Activated naive CD8-positive, alpha-beta T cell treated with anti-CD3 and anti-CD28 coated beads, Interleukin-2, amount 50 U/mL, for 24 hours (primary cell): ENCODE results near the gene HSPB7.
"Not testable (repeated sequence)": the region's sequence is repeated elsewhere in the genome, so short reads cannot be mapped to it uniquely, and the experiment has no call there.

ENCODE experiments used
- ATAC-seq: fragments of 150-1000 bp; cut with Tn5 transposase; one replicate; pipeline ENCODE4 v1.10.0; 2021
- DNase-seq: peaks from one replicate; pipeline ENCODE4 v3.0.0; 2021
- H3K27ac Mint-ChIP-seq: one replicate; pipeline ENCODE4 v1.8.0; 2021; ENCODE audit warnings: mild to moderate bottlenecking, mixed read lengths
- H3K27me3 Mint-ChIP-seq: one replicate; pipeline ENCODE4 v1.8.0; 2021; ENCODE audit warnings: mixed read lengths
- H3K36me3 Mint-ChIP-seq: one replicate; pipeline ENCODE4 v1.8.0; 2021; ENCODE audit warnings: low read depth, mixed read lengths
- H3K4me1 Mint-ChIP-seq: one replicate; pipeline ENCODE4 v1.8.0; 2021; ENCODE audit warnings: mixed read lengths
- H3K4me3 Mint-ChIP-seq: one replicate; pipeline ENCODE4 v1.8.0; 2021; ENCODE audit warnings: mild to moderate bottlenecking, moderate library complexity, mixed read lengths
- H3K9me3 Mint-ChIP-seq: one replicate; pipeline ENCODE4 v1.8.0; 2021; ENCODE audit warnings: mixed read lengths

HSPB7 gene

GRCh38 chr1:16055613-16056520 lies 38.0 kb upstream of the HSPB7 start:
- DNase-seq (peak; percentile 73), ATAC-seq (peak; percentile 80)
- no peak overlapping the region for H3K27ac Mint-ChIP-seq
- H3K4me1 Mint-ChIP-seq, result no peaks in the 10 kb centered on the region
- H3K36me3 Mint-ChIP-seq, result no peaks in the 10 kb centered on the region
- H3K27me3 Mint-ChIP-seq, result peaks cover 1% of the 10 kb centered on the region
- no peak overlapping the region for H3K4me3 Mint-ChIP-seq
- H3K9me3 Mint-ChIP-seq, result no peaks in the 10 kb centered on the region

- no peak for ATAC-seq
- no peaks in the 10 kb centered on the region for H3K4me1 Mint-ChIP-seq
- no peaks in the 10 kb centered on the region for H3K36me3 Mint-ChIP-seq
- H3K27ac Mint-ChIP-seq, result no peak overlapping the region
- no peaks in the 10 kb centered on the region for H3K27me3 Mint-ChIP-seq
- H3K9me3 Mint-ChIP-seq, result no peaks in the 10 kb centered on the region
- no peak overlapping the region for H3K4me3 Mint-ChIP-seq
- DNase-seq, result no peak
These were observed 37.0 kb upstream of the HSPB7 start for GRCh38 chr1:16054598-16055540.

GRCh38 chr1:16053781-16054502 lies 36.1 kb upstream of the HSPB7 start:
- H3K36me3 Mint-ChIP-seq, result no peaks in the 10 kb centered on the region
- no peaks in the 10 kb centered on the region for H3K4me1 Mint-ChIP-seq
- DNase-seq, result no peak
- no peak overlapping the region for H3K27ac Mint-ChIP-seq
- peaks cover 3% of the 10 kb centered on the region for H3K27me3 Mint-ChIP-seq
- ATAC-seq, result no peak
- no peaks in the 10 kb centered on the region for H3K9me3 Mint-ChIP-seq
- H3K4me3 Mint-ChIP-seq, result no peak overlapping the region

- not testable (repeated sequence) for H3K27ac Mint-ChIP-seq, ATAC-seq, H3K4me1 Mint-ChIP-seq, H3K4me3 Mint-ChIP-seq, H3K9me3 Mint-ChIP-seq, DNase-seq, H3K27me3 Mint-ChIP-seq, H3K36me3 Mint-ChIP-seq
These were observed 34.1 kb upstream of the HSPB7 start for GRCh38 chr1:16051949-16052348.

- no peaks in the 10 kb centered on the region for H3K36me3 Mint-ChIP-seq
- peaks cover 3% of the 10 kb centered on the region for H3K27me3 Mint-ChIP-seq
- no peak overlapping the region for H3K4me3 Mint-ChIP-seq
These were observed 33.2 kb upstream of the HSPB7 start for GRCh38 chr1:16051039-16051438.

GRCh38 chr1:16050328-16050727 lies 32.5 kb upstream of the HSPB7 start:
- H3K4me1 Mint-ChIP-seq, result no peaks in the 10 kb centered on the region
- ATAC-seq (no peak), DNase-seq (no peak)
- no peak overlapping the region for H3K4me3 Mint-ChIP-seq
- no peak overlapping the region for H3K27ac Mint-ChIP-seq
- H3K27me3 Mint-ChIP-seq, result peaks cover 3% of the 10 kb centered on the region
- H3K9me3 Mint-ChIP-seq, result no peaks in the 10 kb centered on the region
- no peaks in the 10 kb centered on the region for H3K36me3 Mint-ChIP-seq

More at GRCh38 chr1:16051039-16051438, 33.2 kb upstream of the HSPB7 start:
- DNase-seq (no peak), ATAC-seq (no peak)
- Mint-ChIP-seq H3K9me3 (no peaks in the 10 kb centered on the region), H3K4me1 (no peaks in the 10 kb centered on the region), H3K27ac (no peak overlapping the region)

- Mint-ChIP-seq H3K27ac (no peak overlapping the region), H3K4me3 (no peak overlapping the region), H3K9me3 (no peaks in the 10 kb centered on the region), H3K36me3 (no peaks in the 10 kb centered on the region), H3K4me1 (no peaks in the 10 kb centered on the region), H3K27me3 (peaks cover 3% of the 10 kb centered on the region)
- ATAC-seq, result no peak
- peak; percentile 22 for DNase-seq
These were observed 30.8 kb upstream of the HSPB7 start for GRCh38 chr1:16048573-16049189.

GRCh38 chr1:16047791-16048475 lies 30.1 kb upstream of the HSPB7 start:
- no peak for DNase-seq
- no peak for ATAC-seq
- no peaks in the 10 kb centered on the region for H3K36me3 Mint-ChIP-seq
- peaks cover 3% of the 10 kb centered on the region for H3K27me3 Mint-ChIP-seq
- H3K4me1 Mint-ChIP-seq, result no peaks in the 10 kb centered on the region
- no peaks in the 10 kb centered on the region for H3K9me3 Mint-ChIP-seq
- no peak overlapping the region for H3K4me3 Mint-ChIP-seq
- no peak overlapping the region for H3K27ac Mint-ChIP-seq

- Mint-ChIP-seq H3K36me3 (no peaks in the 10 kb centered on the region), H3K4me3 (no peak overlapping the region), H3K27me3 (peaks cover 3% of the 10 kb centered on the region), H3K9me3 (no peaks in the 10 kb centered on the region), H3K4me1 (no peaks in the 10 kb centered on the region), H3K27ac (no peak overlapping the region)
- DNase-seq (no peak), ATAC-seq (no peak)
These were observed 29.0 kb upstream of the HSPB7 start for GRCh38 chr1:16046842-16047241.

GRCh38 chr1:16043950-16044349 lies 26.1 kb upstream of the HSPB7 start:
- H3K4me3 Mint-ChIP-seq, result no peak overlapping the region
- no peaks in the 10 kb centered on the region for H3K4me1 Mint-ChIP-seq

GRCh38 chr1:16043521-16043920 lies 25.7 kb upstream of the HSPB7 start, which contains the start of gene CLCNKB:
CLCNKB (plus strand) TSS chr1:16043782; CDS start chr1:16044493, 711 bp downstream.
- H3K4me3 Mint-ChIP-seq, result no peak within 1 kb of the TSS
- ATAC-seq (no peak), DNase-seq (no peak)
- H3K36me3 Mint-ChIP-seq, result no peaks in the 10 kb centered on the region
- H3K27me3 Mint-ChIP-seq, result no peaks in the 10 kb centered on the region
- H3K4me1 Mint-ChIP-seq, result no peaks in the 10 kb centered on the region
- H3K9me3 Mint-ChIP-seq, result no peaks in the 10 kb centered on the region
- no peak within 1 kb of the TSS for H3K27ac Mint-ChIP-seq

More at GRCh38 chr1:16043950-16044349, 26.1 kb upstream of the HSPB7 start:
- H3K27ac Mint-ChIP-seq, result no peak overlapping the region
- no peak for DNase-seq
- H3K9me3 Mint-ChIP-seq, result no peaks in the 10 kb centered on the region
- no peak for ATAC-seq
- H3K27me3 Mint-ChIP-seq, result no peaks in the 10 kb centered on the region
- no peaks in the 10 kb centered on the region for H3K36me3 Mint-ChIP-seq

GRCh38 chr1:16042654-16043053 lies 24.8 kb upstream of the HSPB7 start:
- ATAC-seq, H3K27me3 Mint-ChIP-seq, H3K36me3 Mint-ChIP-seq, H3K27ac Mint-ChIP-seq, H3K9me3 Mint-ChIP-seq, H3K4me3 Mint-ChIP-seq, DNase-seq, H3K4me1 Mint-ChIP-seq: not testable (repeated sequence)

GRCh38 chr1:16042096-16042495 lies 24.3 kb upstream of the HSPB7 start:
- DNase-seq (no peak), ATAC-seq (no peak)
- Mint-ChIP-seq H3K9me3 (no peaks in the 10 kb centered on the region), H3K4me3 (no peak overlapping the region), H3K4me1 (no peaks in the 10 kb centered on the region), H3K27ac (no peak overlapping the region), H3K36me3 (no peaks in the 10 kb centered on the region), H3K27me3 (no peaks in the 10 kb centered on the region)
